Breast epithelium (tissue), 3 donors: Measurements from ENCODE around the gene FMNL2.

Experiments used
- CTCF ChIP-seq, 3 donors: fragments of 450-650 bp; IDR thresholded peaks; one replicate each; pipeline ENCODE4 v1.5.1; 2016 to 2017; ENCODE audit warnings: antibody characterized with exemption in 3 of 3, mild to moderate bottlenecking in 3 of 3, moderate library complexity in 3 of 3
- POLR2A ChIP-seq: fragments of 450-650 bp; IDR thresholded peaks from one replicate; pipeline ENCODE4 v1.6.1; 2016; ENCODE audit warnings: antibody characterized with exemption, mild to moderate bottlenecking, moderate library complexity
- POLR2AphosphoS5 ChIP-seq, 3 donors: sonication (generic); formaldehyde crosslinking; IDR thresholded peaks; one replicate each; pipeline ENCODE4 v1.6.1; 2017; ENCODE audit warnings: antibody characterized with exemption in 3 of 3

- TF ChIP-seq POLR2A (no peak), CTCF (IDR thresholded peaks at IDR 0.05) (no peak), POLR2AphosphoS5 (IDR thresholded peaks at IDR 0.05) (no peak)
These were observed 267.8 kb downstream of the FMNL2 start for GRCh38 chr2:152602750-152603149.
